ENCODE results near the gene RAB8B. TPM values are rescaled to one million over a fixed set of nuclear protein-coding genes. Genes with fewer than 3 reads are reported as not detected.

Gene RAB8B
- total RNA-seq, 3 donors from 2014 or later: 127 to 166 (median 152) TPM

- Mint-ChIP-seq H3K36me3 (ENCODE audit: insufficient read depth) (peaks cover 36% of the 10 kb centered on the region), H3K27me3 (ENCODE audit: low read depth) (no peaks in the 10 kb centered on the region), H3K4me1 (ENCODE audit: low read depth) (peaks cover 4% of the 10 kb centered on the region), H3K4me3 (no peak overlapping the region), H3K9me3 (no peaks in the 10 kb centered on the region)
- DNase-seq: no peak
- no peak for ATAC-seq
Measured at GRCh38 chr15:63299943-63300575, 110.7 kb downstream of the RAB8B start.

- DNase-seq (no peak), ATAC-seq (no peak)
- Mint-ChIP-seq H3K27me3 (ENCODE audit: low read depth) (no peaks in the 10 kb centered on the region), H3K4me1 (ENCODE audit: low read depth) (peaks cover 2% of the 10 kb centered on the region), H3K36me3 (ENCODE audit: insufficient read depth) (peaks cover 39% of the 10 kb centered on the region), H3K4me3 (no peak overlapping the region), H3K9me3 (no peaks in the 10 kb centered on the region)
Measured at GRCh38 chr15:63301088-63301487, 111.7 kb downstream of the RAB8B start.

DNA sequence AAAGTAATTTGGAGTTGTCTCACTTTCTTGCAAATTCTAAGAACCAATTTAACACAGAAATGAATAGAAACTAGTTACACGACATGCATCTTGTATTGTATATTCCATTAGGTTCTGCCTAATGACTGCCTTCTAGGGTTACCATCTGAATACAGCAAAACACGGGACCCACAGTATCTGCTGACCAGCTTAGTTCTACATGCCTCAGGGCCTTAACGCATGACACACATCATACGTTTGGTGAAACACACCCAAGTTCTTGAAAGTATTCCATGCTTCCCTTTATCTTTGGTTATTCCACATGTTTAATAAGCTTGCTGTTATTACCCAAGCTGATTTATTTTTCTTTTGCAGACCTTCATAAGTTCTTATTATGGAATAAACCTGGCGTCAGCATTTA is 115.9 kb downstream of the RAB8B start:
- ATAC-seq: no peak
- no peaks in the 10 kb centered on the region for H3K4me1 Mint-ChIP-seq (ENCODE audit: low read depth)
- H3K9me3 Mint-ChIP-seq: no peaks in the 10 kb centered on the region
- no peak for DNase-seq
- H3K27me3 Mint-ChIP-seq (ENCODE audit: low read depth): no peaks in the 10 kb centered on the region
- H3K4me3 Mint-ChIP-seq: no peak overlapping the region
- H3K36me3 Mint-ChIP-seq (ENCODE audit: insufficient read depth): peaks cover 29% of the 10 kb centered on the region

DNA sequence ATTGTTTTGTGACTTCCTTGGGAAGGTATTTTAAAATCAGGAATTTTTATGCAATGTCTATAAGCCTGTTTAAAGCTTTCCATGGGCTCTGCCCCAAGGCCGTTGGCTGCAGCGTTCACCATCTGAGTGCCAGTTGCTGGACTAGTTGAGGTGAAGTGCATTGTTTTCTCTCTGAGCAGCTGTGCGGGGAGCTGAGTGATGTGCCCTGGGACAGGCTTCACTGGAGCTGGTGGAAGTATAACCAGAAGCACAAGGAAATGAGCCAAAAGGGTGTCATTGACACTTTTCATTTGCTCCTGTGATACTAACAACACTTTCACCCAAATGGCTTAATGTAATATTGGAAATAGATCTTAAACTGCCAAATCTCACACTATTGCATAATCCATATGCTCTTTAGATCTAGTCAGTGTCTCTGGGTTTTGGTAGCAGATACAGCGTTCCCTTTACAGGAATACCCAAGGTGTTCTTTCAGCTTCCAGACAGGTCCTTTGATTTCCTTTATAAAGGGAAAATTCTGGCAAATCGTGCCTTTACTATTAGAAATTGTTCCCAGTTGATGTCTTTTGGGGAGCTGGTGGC is 117.2 kb downstream of the RAB8B start:
- Mint-ChIP-seq H3K36me3 (ENCODE audit: insufficient read depth) (peaks cover 27% of the 10 kb centered on the region), H3K27me3 (ENCODE audit: low read depth) (no peaks in the 10 kb centered on the region), H3K4me1 (ENCODE audit: low read depth) (no peaks in the 10 kb centered on the region), H3K9me3 (no peaks in the 10 kb centered on the region), H3K4me3 (no peak overlapping the region)
- ATAC-seq (no peak), DNase-seq (no peak)

- H3K9me3 Mint-ChIP-seq: no peaks in the 10 kb centered on the region
- DNase-seq (no peak), ATAC-seq (no peak)
- H3K27me3 Mint-ChIP-seq (ENCODE audit: low read depth): no peaks in the 10 kb centered on the region
- no peak overlapping the region for H3K4me3 Mint-ChIP-seq
- peaks cover 20% of the 10 kb centered on the region for H3K36me3 Mint-ChIP-seq (ENCODE audit: insufficient read depth)
- H3K4me1 Mint-ChIP-seq (ENCODE audit: low read depth): no peaks in the 10 kb centered on the region
Measured at GRCh38 chr15:63308491-63308890, 119.1 kb downstream of the RAB8B start.

- H3K4me1 Mint-ChIP-seq (ENCODE audit: low read depth): no peaks in the 10 kb centered on the region
- H3K4me3 Mint-ChIP-seq: no peak overlapping the region
- H3K36me3 Mint-ChIP-seq (ENCODE audit: insufficient read depth): peaks cover 18% of the 10 kb centered on the region
- DNase-seq (no peak), ATAC-seq (no peak)
- H3K27me3 Mint-ChIP-seq (ENCODE audit: low read depth): no peaks in the 10 kb centered on the region
- no peaks in the 10 kb centered on the region for H3K9me3 Mint-ChIP-seq
Measured at GRCh38 chr15:63308947-63309346, 119.5 kb downstream of the RAB8B start.

DNA sequence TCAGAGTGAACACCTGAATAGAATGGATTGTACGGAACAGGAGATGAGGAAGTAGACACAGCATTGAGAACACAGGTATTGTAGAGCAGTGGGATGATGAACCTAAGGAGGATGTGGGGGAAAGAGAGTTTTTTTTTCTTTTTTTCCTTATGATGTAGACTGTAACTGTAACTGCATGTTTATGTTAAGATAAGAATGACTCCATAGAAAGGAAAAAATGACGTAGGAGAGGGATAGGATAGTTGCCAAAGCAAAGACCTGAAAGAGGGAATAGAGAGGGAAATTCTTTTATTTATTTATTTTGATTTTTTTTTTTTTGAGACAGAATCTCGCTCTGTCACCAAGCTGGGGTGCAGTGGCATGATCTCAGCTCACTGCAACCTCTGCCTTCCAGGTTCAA is 121.2 kb downstream of the RAB8B start:
- Mint-ChIP-seq H3K27me3 (ENCODE audit: low read depth) (no peaks in the 10 kb centered on the region), H3K36me3 (ENCODE audit: insufficient read depth) (peaks cover 16% of the 10 kb centered on the region), H3K4me3 (no peak overlapping the region), H3K9me3 (no peaks in the 10 kb centered on the region), H3K4me1 (ENCODE audit: low read depth) (no peaks in the 10 kb centered on the region)
- ATAC-seq (no peak), DNase-seq (no peak)

DNA sequence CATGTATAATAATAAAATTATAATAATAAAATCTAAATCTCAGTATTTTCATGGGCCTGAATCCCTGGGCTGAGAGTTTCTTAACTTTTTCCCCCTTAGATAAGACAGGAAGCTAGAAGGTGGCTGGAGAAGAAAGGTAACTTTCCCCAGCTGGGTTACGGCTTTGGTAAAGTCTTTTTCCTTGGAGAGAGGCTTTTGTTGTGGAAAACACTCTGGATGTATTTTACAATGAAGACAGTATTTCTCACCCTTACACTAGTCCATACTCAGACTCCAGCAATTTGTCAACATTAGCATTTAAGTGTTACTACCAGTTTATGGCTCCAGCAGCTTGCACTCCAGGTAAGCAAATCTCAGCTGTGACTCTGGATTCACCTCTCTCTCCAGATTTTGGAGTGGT is 122.9 kb downstream of the RAB8B start:
- Mint-ChIP-seq H3K4me1 (ENCODE audit: low read depth) (no peaks in the 10 kb centered on the region), H3K9me3 (no peaks in the 10 kb centered on the region), H3K27me3 (ENCODE audit: low read depth) (no peaks in the 10 kb centered on the region), H3K36me3 (ENCODE audit: insufficient read depth) (peaks cover 7% of the 10 kb centered on the region), H3K4me3 (no peak overlapping the region)
- DNase-seq: no peak
- ATAC-seq: no peak

DNA sequence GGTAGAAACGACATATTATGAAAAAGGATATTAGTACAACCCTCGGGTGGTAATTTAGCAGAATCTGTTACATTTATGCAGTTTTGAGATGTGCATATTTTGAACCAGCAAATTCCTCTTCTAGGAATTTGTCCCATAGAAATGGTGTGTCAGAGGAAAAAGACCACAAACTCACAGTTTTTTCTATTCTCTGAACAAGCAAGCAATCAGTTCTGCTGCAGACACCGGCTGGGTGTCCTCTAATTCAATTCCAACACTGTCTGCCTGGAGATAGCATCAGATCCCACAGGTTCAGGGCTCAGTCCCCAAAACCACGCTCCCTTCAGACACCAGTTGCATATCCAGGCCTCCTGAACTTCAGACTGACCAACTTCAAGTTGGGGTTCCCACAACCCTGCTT is 124.4 kb downstream of the RAB8B start:
- H3K4me1 Mint-ChIP-seq (ENCODE audit: low read depth): no peaks in the 10 kb centered on the region
- peaks cover 7% of the 10 kb centered on the region for H3K36me3 Mint-ChIP-seq (ENCODE audit: insufficient read depth)

DNA sequence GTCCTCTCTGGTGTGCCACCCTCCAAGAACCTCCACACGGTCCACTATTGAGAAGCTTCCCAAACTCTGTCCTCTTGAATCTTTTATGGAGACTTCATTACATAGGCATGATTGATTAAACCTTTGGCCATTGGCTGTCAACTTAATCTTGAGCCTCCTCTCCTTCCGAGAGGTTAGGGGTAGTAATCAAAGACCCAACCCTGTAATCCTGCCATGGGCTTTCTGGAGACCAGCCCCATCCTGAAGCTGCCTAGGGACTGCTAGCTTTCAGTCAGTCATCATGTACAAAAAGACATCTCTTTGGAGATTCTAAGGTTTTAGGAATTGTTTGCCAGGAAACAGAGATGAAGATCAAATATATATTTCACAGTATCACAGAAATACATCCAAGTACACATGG is 125.0 kb downstream of the RAB8B start:
- ATAC-seq: no peak
- no peak for DNase-seq
- Mint-ChIP-seq H3K4me1 (ENCODE audit: low read depth) (no peaks in the 10 kb centered on the region), H3K9me3 (no peaks in the 10 kb centered on the region), H3K4me3 (no peak overlapping the region), H3K27me3 (ENCODE audit: low read depth) (no peaks in the 10 kb centered on the region), H3K36me3 (ENCODE audit: insufficient read depth) (peaks cover 4% of the 10 kb centered on the region)

More for the DNA sequence above, 124.4 kb downstream of the RAB8B start:
- no peaks in the 10 kb centered on the region for H3K9me3 Mint-ChIP-seq
- no peak overlapping the region for H3K4me3 Mint-ChIP-seq
- DNase-seq: no peak
- no peak for ATAC-seq
- H3K27me3 Mint-ChIP-seq (ENCODE audit: low read depth): no peaks in the 10 kb centered on the region

Other genes starting within 250 kb of the RAB8B start
- gene TPM1, start 146.9 kb upstream of the RAB8B start, total RNA-seq: 10 to 100 TPM in 1 of 3 donors, 1 to 10 TPM in 2; 9.5 to 11.4 (median 9.5) TPM
- gene LACTB, start 67.7 kb upstream of the RAB8B start, total RNA-seq: 10 to 100 TPM; 13.6 to 16.5 (median 14.2) TPM
- 100 to 1,000 TPM in 1 of 3 donors, 10 to 100 TPM in 2; 82.0 to 114 (median 91.8) TPM for gene RPS27L, start 32.1 kb upstream of the RAB8B start, total RNA-seq
- 1 to 10 TPM; 1.9 to 4.2 (median 3.7) TPM for gene APH1B, start 88.0 kb downstream of the RAB8B start, total RNA-seq
- gene CA12, start 192.2 kb downstream of the RAB8B start, total RNA-seq: under 1 TPM; 0.08 to 0.15 (median 0.14) TPM